Fibroblast of the aortic adventitia (primary cell): ENCODE measurements around the gene LRRFIP2. TPM values are rescaled to one million over a fixed set of nuclear protein-coding genes. Genes with fewer than 3 reads are reported as not detected.
A peak's percentile ranks its signal among the peaks of the same experiment; 100 is the strongest.

Source experiments
- DNase-seq: peaks from one replicate; pipeline ENCODE4 v3.0.0-alpha.2; 2010; ENCODE audit warnings: low read depth
- H3K4me3 ChIP-seq: 2 replicates; pipeline ENCODE4 v1.5.1; 2011; ENCODE audit warnings: low read depth, mild to moderate bottlenecking, control low read depth, low read length, moderate library complexity
- total RNA-seq: library from RNA; depleted of rRNA; stranded (reverse); fragments of >200 nt; gene quantifications from 2 replicates; pipeline ENCODE4 v1.2.3, GENCODE V29; 2012; ENCODE audit warnings: low replicate concordance
- TF ChIP-seq, protein P1 (sequence below): IDR thresholded peaks from 2 replicates; pipeline ENCODE4 v1.5.1; 2011; ENCODE audit warnings: mild to moderate bottlenecking, low read length, control low read depth, inconsistent platforms; ENCODE audit not compliant: insufficient read depth

LRRFIP2 gene
- total RNA-seq, 1 donor, result 46.8 TPM

- H3K4me3 ChIP-seq, result no peak overlapping the region
- TF ChIP-seq, protein P1, sequence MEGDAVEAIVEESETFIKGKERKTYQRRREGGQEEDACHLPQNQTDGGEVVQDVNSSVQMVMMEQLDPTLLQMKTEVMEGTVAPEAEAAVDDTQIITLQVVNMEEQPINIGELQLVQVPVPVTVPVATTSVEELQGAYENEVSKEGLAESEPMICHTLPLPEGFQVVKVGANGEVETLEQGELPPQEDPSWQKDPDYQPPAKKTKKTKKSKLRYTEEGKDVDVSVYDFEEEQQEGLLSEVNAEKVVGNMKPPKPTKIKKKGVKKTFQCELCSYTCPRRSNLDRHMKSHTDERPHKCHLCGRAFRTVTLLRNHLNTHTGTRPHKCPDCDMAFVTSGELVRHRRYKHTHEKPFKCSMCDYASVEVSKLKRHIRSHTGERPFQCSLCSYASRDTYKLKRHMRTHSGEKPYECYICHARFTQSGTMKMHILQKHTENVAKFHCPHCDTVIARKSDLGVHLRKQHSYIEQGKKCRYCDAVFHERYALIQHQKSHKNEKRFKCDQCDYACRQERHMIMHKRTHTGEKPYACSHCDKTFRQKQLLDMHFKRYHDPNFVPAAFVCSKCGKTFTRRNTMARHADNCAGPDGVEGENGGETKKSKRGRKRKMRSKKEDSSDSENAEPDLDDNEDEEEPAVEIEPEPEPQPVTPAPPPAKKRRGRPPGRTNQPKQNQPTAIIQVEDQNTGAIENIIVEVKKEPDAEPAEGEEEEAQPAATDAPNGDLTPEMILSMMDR, result no peak
- no peak for DNase-seq
Observed at GRCh38 chr3:37107846-37108245, 66.5 kb downstream of the LRRFIP2 start.

DNA sequence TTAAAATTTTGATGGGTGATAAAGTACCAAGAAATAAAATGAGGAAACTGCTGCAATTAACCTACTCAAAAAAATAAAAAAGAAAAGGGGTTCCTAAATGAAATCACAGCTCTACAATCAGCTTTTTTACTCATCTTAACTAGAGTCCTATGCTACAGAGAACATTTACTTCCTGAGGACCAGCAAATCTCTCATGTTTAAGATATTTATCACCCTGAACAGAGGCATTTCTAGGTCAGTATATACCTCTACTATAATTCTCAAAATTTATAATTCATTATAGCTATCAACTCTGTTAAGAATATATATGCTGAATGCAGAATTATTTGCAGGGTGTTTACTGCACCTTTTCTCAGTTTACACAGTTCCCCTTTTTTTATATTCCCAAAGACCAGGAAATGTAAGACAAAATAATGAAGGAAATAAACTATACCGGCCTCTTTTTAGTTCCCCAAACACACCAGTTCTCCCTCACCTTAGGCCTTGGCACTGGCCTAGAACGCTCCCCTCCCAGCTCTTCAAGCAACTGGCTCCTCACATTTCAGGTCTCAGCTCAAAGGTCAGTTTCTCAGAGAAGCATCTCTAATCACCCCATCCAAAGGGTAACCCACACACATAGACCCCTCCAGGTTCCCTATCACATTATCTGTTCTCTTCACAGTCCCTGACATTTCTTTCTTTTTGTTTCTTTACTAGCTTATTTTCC lies 71.1 kb downstream of the LRRFIP2 start:
- TF ChIP-seq, protein P1, result no peak
- no peak for DNase-seq
- no peak overlapping the region for H3K4me3 ChIP-seq

GRCh38 chr3:37100411-37100810 lies 74.0 kb downstream of the LRRFIP2 start:
- H3K4me3 ChIP-seq, result no peak overlapping the region
- DNase-seq, result no peak
- TF ChIP-seq, protein P1, result no peak

DNA sequence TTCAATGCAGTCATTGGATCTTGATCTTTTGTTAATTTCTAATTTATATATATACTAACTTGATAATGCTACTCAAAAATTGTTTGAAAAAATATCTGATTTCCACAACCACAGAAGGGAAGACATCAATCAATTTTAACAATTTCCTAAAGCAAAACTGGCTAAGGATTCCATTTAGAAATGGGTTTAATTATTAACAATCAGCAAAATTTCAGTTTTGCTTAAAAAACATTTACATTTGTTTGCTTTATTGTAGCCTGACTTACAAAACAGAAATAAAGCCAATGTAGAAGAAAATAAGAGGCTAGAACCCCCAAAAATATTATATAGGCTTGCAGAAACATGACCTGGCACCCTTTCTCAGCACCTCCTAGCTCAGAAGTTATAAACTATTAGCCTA lies 74.9 kb downstream of the LRRFIP2 start:
- DNase-seq, result no peak
- TF ChIP-seq, protein P1, result no peak
- no peak overlapping the region for H3K4me3 ChIP-seq

DNA sequence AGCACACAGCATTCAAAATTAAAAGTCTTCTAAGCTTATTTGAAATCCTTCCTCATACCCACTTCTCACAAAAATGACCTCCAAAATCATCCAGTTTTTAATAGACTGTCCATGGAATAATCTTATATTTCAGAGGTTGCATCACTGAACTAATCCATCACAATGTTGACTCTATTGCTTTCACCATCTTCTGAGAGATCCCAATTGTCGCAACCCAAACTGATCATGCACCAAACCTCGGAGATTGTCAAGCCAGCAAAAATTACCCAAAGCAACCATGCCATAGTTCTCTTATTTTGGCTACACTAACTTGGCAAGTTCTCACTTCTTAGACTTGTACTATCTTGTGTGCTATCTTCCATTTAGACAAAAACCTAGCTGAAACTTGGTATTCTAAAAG lies 75.5 kb downstream of the LRRFIP2 start:
- no peak overlapping the region for H3K4me3 ChIP-seq
- no peak for DNase-seq
- TF ChIP-seq, protein P1, result no peak

DNA sequence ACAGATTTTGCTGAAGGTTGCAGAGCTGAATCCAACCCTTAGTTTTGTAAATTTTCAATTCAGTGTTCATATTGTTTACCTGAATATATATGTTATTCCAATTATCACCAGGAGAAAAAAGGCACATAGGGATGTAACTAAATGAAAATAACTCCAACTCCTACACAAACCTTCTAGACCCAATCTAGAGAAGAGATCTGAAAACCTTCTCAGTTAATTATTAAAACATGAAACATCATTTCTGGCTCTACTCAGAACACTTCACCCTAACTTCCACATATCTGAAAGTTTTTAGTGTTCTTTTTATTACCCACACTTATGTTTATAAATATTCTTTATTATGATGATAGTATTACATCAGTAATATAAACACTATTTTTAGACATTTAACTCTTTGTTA lies 76.6 kb downstream of the LRRFIP2 start:
- TF ChIP-seq, protein P1, result no peak
- no peak for DNase-seq

GRCh38 chr3:37096975-37097374 lies 77.4 kb downstream of the LRRFIP2 start:
- H3K4me3 ChIP-seq, result no peak overlapping the region
- DNase-seq, result peak; percentile 62
- TF ChIP-seq, protein P1, result no peak

More for the DNA sequence above, 76.6 kb downstream of the LRRFIP2 start:
- H3K4me3 ChIP-seq, result no peak overlapping the region
